HG02678 (cell line): ENCODE measurements around the gene CLDN9.

Experiments
- ATAC-seq: cut with Tn5 transposase; IDR thresholded peaks from one replicate; pipeline ENCODE4 v1.9.1; 2021; ENCODE audit warnings: mild to moderate bottlenecking, moderate library complexity; ENCODE audit not compliant: unreplicated experiment

CLDN9 gene

GRCh38 chr16:3017794-3018506 lies 5.2 kb downstream of the CLDN9 start, which contains the start of gene CLDN6:
CLDN6 (minus strand) TSS chr16:3018183; CDS start chr16:3016021, 2,162 bp downstream.
- no peak for ATAC-seq

DNA sequence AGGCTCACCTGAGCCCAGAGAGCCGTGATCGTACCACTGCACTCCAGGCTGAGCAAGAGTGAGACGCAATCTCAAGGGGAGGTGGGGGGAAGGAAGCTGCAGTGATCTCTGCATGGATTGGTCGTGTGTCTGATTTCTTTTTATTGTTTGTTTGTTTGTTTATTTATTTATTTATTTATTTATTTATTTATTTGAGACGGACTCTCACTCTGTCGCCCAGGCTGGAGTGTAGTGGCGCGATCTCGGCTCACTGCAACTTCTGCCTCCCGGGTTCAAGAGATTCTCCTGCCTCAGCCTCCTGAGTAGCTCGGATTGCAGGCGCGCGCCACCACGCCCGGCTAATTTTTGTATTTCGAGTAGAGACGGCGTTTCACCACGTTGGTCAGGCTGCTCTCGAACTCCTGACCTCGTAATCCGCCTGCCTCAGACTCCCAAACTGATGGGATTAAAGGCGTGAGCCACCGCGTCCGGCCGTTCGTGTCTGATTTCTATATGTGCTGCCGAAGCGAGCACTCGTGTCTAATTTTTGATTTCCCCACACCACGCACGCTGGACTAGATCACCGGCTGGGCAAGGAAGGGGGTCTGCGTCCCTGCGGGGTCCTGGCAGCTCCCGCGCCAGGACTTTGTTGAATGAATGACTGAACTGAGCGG lies 7.0 kb downstream of the CLDN9 start:
- ATAC-seq: no peak

DNA sequence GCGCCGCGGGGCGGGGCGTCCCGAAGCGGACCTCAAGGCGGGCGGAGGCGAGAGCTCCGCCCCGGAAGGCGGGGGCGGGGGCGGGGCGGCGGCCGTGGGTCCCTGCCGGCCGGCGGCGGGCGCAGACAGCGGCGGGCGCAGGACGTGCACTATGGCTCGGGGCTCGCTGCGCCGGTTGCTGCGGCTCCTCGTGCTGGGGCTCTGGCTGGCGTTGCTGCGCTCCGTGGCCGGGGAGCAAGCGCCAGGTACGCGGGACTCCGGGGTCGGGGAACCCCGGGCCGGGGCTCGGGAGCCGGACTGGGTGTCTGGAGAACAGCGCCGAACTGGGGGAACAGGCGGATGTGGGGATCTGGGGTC lies 7.5 kb downstream of the CLDN9 start, which contains the start of gene TNFRSF12A:
Gene TNFRSF12A (plus strand): TSS at position 122 of the 357 bp plus-strand sequence. CDS start 30 bp downstream, at position 152.
- ATAC-seq: no peak

GRCh38 chr16:3020604-3021448 lies 8.1 kb downstream of the CLDN9 start:
- ATAC-seq: no peak

DNA sequence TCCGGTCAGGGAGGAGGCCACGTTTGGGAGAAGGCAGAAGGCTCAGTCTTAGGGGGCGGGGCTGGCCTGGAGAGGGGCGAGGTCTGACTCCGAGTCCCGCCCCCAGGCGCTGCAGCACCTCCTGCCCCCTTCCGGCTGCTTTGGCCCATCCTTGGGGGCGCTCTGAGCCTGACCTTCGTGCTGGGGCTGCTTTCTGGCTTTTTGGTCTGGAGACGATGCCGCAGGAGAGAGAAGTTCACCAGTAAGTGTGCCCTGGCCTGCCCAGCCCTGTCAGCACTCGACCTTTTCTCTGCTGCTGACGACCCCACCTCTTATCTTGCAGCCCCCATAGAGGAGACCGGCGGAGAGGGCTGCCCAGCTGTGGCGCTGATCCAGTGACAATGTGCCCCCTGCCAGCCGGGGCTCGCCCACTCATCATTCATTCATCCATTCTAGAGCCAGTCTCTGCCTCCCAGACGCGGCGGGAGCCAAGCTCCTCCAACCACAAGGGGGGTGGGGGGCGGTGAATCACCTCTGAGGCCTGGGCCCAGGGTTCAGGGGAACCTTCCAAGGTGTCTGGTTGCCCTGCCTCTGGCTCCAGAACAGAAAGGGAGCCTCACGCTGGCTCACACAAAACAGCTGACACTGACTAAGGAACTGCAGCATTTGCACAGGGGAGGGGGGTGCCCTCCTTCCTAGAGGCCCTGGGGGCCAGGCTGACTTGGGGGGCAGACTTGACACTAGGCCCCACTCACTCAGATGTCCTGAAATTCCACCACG lies 8.9 kb downstream of the CLDN9 start:
- no peak for ATAC-seq

DNA sequence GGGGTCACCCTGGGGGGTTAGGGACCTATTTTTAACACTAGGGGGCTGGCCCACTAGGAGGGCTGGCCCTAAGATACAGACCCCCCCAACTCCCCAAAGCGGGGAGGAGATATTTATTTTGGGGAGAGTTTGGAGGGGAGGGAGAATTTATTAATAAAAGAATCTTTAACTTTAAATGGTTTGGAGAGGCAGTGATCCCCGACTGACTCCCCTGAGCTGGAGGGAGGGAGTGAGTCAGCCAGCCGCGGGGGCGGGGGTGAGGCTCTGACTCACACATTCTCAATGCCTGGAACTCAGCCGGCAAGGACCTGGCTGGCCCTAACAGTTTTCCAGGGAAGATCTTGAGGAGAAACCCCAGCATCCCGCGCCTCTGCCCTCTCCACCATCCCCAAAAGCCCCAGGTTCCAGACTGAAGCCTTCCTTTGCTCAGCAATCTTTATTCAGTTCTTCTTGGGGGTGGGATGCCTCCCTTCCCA lies 9.5 kb downstream of the CLDN9 start:
- no peak for ATAC-seq

- no peak for ATAC-seq
Observed at GRCh38 chr16:3022684-3023414, 10.1 kb downstream of the CLDN9 start.

DNA sequence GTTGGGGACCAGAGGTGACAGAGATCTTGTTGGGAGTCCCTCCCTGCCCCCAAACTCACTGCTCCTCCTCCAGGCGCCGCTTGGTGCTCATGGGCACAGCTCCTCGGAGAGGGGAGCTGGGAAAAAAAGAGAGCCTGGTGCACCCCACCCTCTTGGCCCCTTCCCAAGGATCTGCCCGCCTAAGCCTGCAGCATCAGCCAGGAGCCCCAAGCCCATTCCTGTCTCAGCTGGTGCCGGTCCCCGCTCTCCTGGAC lies 10.6 kb downstream of the CLDN9 start:
- ATAC-seq: no peak

GRCh38 chr16:3023669-3024478 lies 11.2 kb downstream of the CLDN9 start, which contains the start of the genes HCFC1R1 and THOC6:
HCFC1R1 (minus strand) TSS chr16:3023942; CDS start chr16:3023941, 1 bp downstream.
THOC6 (plus strand) TSS chr16:3024035; CDS start chr16:3024327, 292 bp downstream.
- ATAC-seq: peak; percentile 82

DNA sequence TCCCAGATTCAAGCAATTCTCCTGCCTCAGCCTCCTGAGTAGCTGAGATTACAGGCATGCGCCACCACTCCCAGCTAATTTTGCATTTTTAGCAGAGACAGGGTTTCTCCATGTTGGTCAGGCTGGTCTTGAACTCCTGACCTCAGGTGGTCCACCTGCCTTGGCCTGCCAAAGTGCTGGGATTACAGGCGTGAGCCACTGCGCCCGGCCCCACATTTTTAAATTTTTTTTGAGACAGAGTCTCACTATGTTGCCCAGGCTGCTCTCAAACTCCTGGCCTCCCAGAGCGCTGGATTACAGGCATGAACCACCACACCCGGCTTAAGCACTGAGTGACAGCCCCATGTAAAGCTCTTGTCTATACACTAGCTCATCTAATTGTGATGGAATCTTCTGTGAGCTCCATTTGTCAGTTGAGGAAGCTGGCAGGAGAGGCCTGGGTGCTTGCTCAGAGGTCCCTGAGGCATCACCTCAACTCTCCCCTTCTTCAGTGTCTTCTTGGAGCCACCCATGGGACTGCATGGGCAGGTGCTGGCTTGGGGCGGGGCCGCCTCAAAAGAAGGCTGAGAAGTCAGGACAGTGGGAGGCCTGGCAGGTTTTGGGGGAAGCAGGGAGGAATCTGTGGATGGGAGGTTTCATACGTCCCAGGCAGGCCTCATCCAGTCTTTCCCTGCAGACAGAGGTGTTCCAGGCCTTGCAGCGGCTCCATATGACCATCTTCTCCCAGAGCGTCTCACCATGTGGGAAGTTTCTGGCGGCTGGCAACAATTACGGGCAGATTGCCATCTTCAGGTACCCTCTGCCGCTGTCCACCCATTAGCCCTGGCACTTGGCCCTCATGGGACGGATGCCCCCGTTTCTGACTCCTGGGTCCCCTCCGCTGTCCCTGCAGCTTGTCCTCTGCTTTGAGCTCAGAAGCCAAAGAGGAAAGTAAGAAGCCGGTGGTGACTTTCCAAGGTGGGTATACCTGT lies 12.6 kb downstream of the CLDN9 start:
- no peak for ATAC-seq

DNA sequence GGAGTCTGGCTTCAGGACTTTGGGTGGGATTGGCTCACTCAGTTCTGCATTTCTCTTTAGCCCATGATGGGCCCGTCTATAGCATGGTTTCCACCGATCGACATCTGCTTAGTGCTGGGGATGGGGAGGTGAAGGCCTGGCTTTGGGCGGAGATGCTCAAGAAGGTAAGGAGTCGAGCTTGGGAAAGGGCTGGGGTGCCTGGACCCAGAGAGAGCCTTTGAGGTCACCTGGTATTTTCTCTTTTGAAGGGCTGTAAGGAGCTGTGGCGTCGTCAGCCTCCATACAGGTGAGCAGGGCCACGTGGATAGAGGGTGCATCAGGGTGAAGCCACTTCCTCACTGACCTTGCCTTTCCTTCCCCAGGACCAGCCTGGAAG lies 13.3 kb downstream of the CLDN9 start:
- no peak for ATAC-seq

DNA sequence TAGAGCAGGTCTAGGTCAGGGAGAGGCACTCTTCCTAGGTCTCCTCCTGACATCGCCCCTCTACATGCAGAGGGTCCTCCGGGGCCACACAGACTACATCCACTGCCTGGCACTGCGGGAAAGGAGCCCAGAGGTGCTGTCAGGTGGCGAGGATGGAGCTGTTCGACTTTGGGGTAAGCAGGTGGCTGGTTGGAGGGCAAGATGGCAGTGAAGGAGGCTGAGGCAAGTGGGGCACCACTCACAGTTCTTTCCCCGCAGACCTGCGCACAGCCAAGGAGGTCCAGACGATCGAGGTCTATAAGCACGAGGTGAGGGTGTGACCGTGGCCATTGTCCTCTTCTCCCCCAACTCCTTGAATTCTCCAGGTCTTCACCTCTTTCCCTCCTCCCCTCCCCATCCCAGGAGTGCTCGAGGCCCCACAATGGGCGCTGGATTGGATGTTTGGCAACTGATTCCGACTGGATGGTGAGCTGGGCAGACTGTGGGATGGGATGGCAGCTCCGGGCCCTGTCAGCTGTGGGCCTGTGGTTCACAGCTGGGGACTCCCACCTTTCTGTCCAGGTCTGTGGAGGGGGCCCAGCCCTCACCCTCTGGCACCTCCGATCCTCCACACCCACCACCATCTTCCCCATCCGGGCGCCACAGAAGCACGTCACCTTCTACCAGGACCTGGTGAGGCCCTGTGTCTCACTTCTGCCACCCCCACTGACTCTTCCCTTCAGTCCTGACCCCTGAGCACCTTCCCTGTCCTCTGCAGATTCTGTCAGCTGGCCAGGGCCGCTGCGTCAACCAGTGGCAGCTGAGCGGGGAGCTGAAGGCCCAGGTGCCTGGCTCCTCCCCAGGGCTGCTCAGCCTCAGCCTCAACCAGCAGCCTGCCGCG lies 14.1 kb downstream of the CLDN9 start:
- ATAC-seq: no peak

DNA sequence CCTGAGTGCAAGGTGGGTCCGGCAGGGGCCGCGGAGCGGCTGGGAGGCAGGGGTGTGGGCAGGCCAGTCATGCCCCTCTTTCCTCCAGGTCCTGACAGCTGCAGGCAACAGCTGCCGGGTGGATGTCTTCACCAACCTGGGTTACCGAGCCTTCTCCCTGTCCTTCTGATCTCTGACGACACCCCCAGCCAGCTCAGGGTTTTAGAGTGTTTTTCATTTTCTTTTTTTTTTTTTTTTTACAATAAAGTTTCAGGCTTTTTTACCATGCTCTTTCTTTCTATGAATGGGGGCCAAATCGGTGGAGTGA lies 14.7 kb downstream of the CLDN9 start:
- no peak for ATAC-seq

GRCh38 chr16:3027983-3028715 lies 15.4 kb downstream of the CLDN9 start:
- ATAC-seq: no peak

GRCh38 chr16:3028716-3029319 lies 16.1 kb downstream of the CLDN9 start:
- ATAC-seq: no peak

DNA sequence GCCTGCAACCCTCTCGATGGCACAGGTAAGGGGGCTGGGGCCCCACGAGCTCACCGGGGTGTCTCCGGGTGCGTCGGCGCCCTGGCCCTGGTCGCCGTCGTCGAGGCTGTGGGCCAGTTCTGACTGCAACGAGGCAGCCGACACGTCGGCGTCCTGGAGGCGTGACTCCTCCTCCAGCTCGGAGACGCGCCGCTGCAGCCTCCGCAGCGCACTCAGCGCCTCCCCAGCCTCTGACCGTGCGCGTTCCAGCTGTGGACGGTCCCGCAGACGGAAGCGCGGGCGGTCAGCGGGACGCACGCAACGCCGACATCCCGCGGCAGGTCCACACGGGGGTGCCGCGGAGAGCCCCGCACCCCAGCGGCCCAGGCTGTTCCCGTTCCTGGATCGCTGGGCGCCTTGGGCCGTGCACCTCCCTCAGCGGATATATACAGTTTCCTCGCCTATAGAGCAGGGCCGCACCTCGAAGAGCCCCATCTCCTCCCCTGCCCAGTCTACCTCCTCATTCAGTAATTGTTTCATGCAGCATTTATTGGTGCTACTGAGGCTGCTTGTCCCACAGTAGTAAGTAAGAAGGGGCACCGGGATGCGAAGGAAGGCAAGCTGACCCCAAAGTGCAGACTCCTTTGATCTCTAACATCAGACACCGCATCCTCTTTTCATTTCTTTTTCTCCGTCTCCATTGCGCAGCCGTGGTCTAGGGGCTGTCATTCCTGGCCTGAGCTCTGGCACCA lies 16.9 kb downstream of the CLDN9 start:
- no peak for ATAC-seq
